HepG2 (cell line): ENCODE results near the gene NLRP6. TPM values are rescaled to one million over a fixed set of nuclear protein-coding genes. Genes with fewer than 3 reads are reported as not detected.
A peak's percentile ranks its signal among the peaks of the same experiment; 100 is the strongest.

Experiments
- ATM ChIP-seq: fragments of 450-650 bp; IDR thresholded peaks from 2 replicates; pipeline ENCODE4 v1.7.1; 2017; ENCODE audit warnings: mild to moderate bottlenecking, borderline replicate concordance
- ETV5 ChIP-seq: IDR thresholded peaks from 2 replicates; pipeline ENCODE4 v1.6.1; 2018; ENCODE audit warnings: missing biosample characterization, missing genetic modification reagents, inconsistent platforms, borderline replicate concordance
- FOSL1 ChIP-seq: sonication (generic); formaldehyde crosslinking; IDR thresholded peaks from 2 replicates; pipeline ENCODE4 v1.9.0; 2021; ENCODE audit warnings: missing genetic modification reagents, borderline replicate concordance
- GABPB1 ChIP-seq: IDR thresholded peaks from 2 replicates; pipeline ENCODE4 v1.6.1; 2016; ENCODE audit warnings: mild to moderate bottlenecking, missing genetic modification reagents, moderate library complexity, missing compliant biosample characterization
- HDAC2 ChIP-seq: sonication (generic); formaldehyde crosslinking; IDR thresholded peaks from 2 replicates; pipeline ENCODE4 v1.4.0; 2020; ENCODE audit warnings: missing genetic modification reagents
- HDAC6 ChIP-seq: fragments of 200-600 bp; sonication (generic); IDR thresholded peaks from 2 replicates; pipeline ENCODE4 v1.7.0; 2017; ENCODE audit warnings: mild to moderate bottlenecking, antibody characterized with exemption, low read length, low read depth
- KAT7 ChIP-seq: IDR thresholded peaks from 2 replicates; pipeline ENCODE4 v1.6.1; 2018; ENCODE audit warnings: borderline replicate concordance, missing compliant biosample characterization
- MAFF ChIP-seq: IDR thresholded peaks from 2 replicates; pipeline ENCODE4 v1.6.1; 2011; ENCODE audit warnings: low read depth, low read length, improper control_type of control experiment
- MBD4 ChIP-seq: IDR thresholded peaks from 2 replicates; pipeline ENCODE4 v1.6.1; 2012; ENCODE audit warnings: low read length, inconsistent platforms, borderline replicate concordance
- ZC3H13 ChIP-seq: sonication (generic); formaldehyde crosslinking; IDR thresholded peaks from 2 replicates; pipeline ENCODE4 v1.8.1; 2023; ENCODE audit warnings: mild to moderate bottlenecking, missing genetic modification reagents, moderate library complexity
- ZEB1 ChIP-seq: IDR thresholded peaks from 2 replicates; pipeline ENCODE4 v1.6.1; 2012; ENCODE audit warnings: mild to moderate bottlenecking, low read depth, inconsistent platforms; ENCODE audit not compliant: insufficient replicate concordance
- ZFP1 ChIP-seq: IDR thresholded peaks from 2 replicates; pipeline ENCODE4 v1.6.1; 2016
- ZKSCAN1 ChIP-seq: fragments of 150-350 bp; IDR thresholded peaks from 2 replicates; pipeline ENCODE4 v1.6.1; 2014; ENCODE audit warnings: low read length
- ZNF276 ChIP-seq: sonication (generic); formaldehyde crosslinking; IDR thresholded peaks from 2 replicates; pipeline ENCODE4 v1.4.0; 2020; ENCODE audit warnings: mild to moderate bottlenecking, low read depth, missing genetic modification reagents
- ZNF292 ChIP-seq: sonication (generic); formaldehyde crosslinking; IDR thresholded peaks from 2 replicates; pipeline ENCODE4 v1.8.1; 2022; ENCODE audit warnings: mild to moderate bottlenecking, low read depth, missing genetic modification reagents, borderline replicate concordance
- ZNF329 ChIP-seq: sonication (generic); formaldehyde crosslinking; IDR thresholded peaks from 2 replicates; pipeline ENCODE4 v1.9.0; 2021; ENCODE audit warnings: low read depth, mild to moderate bottlenecking, missing genetic modification reagents
- ZNF672 ChIP-seq: sonication (generic); formaldehyde crosslinking; IDR thresholded peaks from 2 replicates; pipeline ENCODE4 v1.8.1; 2022; ENCODE audit warnings: missing genetic modification reagents
- ZNF691 ChIP-seq: sonication (generic); formaldehyde crosslinking; IDR thresholded peaks from 2 replicates; pipeline ENCODE4 v1.4.0; 2020; ENCODE audit warnings: missing genetic modification reagents, low read depth, mild to moderate bottlenecking, borderline replicate concordance
- ZNF879 ChIP-seq: sonication (generic); formaldehyde crosslinking; IDR thresholded peaks from 2 replicates; pipeline ENCODE4 v1.8.1; 2023; ENCODE audit warnings: missing genetic modification reagents
- ZSCAN12 ChIP-seq: sonication (generic); formaldehyde crosslinking; IDR thresholded peaks from 2 replicates; pipeline ENCODE4 v1.9.0; 2021; ENCODE audit warnings: mild to moderate bottlenecking, missing genetic modification reagents
- polyA plus RNA-seq, 8 experiments: library from polyadenylated mRNA; depleted of rRNA in 3 of 8; stranded (reverse) in 7 of 8; unstranded in 1 of 8; fragments of >200 nt; fragmentation: Illumina TruSeq in 4 of 8; extraction: Trizol in 4 of 8; gene quantifications; 2 replicates each; pipeline versions ENCODE4 v1.2.1 to v1.2.3, GENCODE V29; 2011 to 2016; ENCODE audit warnings: low read depth in 4 of 8, missing spikeins in 1 of 8, mixed read lengths in 1 of 8; ENCODE audit not compliant: insufficient read depth in 1 of 8
- total RNA-seq, 5 experiments: library from RNA; depleted of rRNA; stranded (reverse); fragments of >200 nt; fragmentation: Illumina TruSeq; extraction: Trizol; gene quantifications; 2 replicates each; pipeline ENCODE4 v1.2.3, GENCODE V29; 2016; ENCODE audit warnings: low read depth in 1 of 5
- TF ChIP-seq, protein P1 (sequence below): sonication (generic); formaldehyde crosslinking; IDR thresholded peaks from 2 replicates; pipeline ENCODE4 v1.8.0; 2022; ENCODE audit warnings: missing genetic modification reagents, mild to moderate bottlenecking, moderate library complexity, borderline replicate concordance
- TF ChIP-seq, protein P2 (sequence below): sonication (generic); formaldehyde crosslinking; IDR thresholded peaks from 2 replicates; pipeline ENCODE4 v1.8.1; 2022; ENCODE audit warnings: low read depth, mild to moderate bottlenecking, missing genetic modification reagents

The NLRP6 gene
- total and polyA plus RNA-seq, 2 of the 13 experiments (the other 11 are each of a cell fraction or from before 2014, with no cell fraction given): not detected

DNA sequence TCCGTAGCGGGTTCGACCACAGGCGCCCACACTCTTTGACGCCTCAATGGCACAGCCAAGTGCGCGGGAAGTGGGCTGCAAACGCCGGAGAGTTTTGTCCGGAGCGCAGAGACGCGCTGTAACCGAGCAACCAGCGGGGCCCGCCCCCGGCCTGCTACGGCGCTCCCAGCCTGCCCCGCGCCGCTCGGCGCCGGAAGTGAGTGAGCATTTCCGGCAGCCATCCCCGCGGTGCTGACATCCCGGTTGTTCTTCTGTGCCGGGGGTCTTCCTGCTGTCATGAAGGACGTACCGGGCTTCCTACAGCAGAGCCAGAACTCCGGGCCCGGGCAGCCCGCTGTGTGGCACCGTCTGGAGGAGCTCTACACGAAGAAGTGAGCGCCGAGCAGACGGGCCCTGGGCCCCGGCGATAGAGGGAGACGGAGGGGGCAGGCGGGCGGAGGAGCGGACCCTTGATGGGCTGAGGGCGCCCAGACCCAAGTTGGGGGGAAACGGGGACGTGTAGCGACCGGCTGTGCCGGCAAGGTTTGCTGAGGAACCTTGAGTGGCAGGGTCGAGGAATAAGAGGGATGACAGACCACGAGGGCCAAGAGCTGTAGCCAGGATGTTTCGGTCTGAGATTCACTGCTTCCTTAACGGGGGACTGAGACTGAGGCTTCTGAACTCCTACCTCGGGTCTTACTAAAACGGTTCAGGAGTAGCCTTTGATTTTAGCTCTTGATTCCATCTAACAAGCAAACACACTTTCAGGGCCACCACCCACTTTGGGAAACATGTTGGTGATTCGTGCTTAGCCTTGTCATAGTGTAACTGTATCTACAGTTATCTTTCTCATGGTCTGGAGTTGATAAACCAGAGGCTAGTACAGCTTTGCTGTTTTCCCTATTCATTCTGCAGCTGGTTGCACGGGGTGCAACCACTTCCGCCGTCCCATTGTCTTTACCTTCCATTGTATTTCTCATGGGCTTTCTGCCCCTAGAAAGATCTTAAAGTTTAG lies 41.1 kb upstream of the NLRP6 start, which contains the start of gene PSMD13 (continued):
- peak; percentile 34; the same call in 1 of the 2 replicates for TF ChIP-seq ZNF691 (CRISPR knock-in tag)
- no peak for TF ChIP-seq ZEB1
- no peak for TF ChIP-seq KAT7 (CRISPR knock-in tag)
- TF ChIP-seq ZKSCAN1: no peak
- peak; percentile 46 for TF ChIP-seq HDAC2 (CRISPR knock-in tag)
- no peak for TF ChIP-seq ZSCAN12 (CRISPR knock-in tag)
- no peak for TF ChIP-seq ZNF292 (CRISPR knock-in tag)
- no peak for TF ChIP-seq ZC3H13 (CRISPR knock-in tag)
- TF ChIP-seq FOSL1 (CRISPR knock-in tag): no peak
- TF ChIP-seq ZFP1 (CRISPR knock-in tag): peak; percentile 67; the same call in 1 of the 2 replicates
- TF ChIP-seq, protein P1, sequence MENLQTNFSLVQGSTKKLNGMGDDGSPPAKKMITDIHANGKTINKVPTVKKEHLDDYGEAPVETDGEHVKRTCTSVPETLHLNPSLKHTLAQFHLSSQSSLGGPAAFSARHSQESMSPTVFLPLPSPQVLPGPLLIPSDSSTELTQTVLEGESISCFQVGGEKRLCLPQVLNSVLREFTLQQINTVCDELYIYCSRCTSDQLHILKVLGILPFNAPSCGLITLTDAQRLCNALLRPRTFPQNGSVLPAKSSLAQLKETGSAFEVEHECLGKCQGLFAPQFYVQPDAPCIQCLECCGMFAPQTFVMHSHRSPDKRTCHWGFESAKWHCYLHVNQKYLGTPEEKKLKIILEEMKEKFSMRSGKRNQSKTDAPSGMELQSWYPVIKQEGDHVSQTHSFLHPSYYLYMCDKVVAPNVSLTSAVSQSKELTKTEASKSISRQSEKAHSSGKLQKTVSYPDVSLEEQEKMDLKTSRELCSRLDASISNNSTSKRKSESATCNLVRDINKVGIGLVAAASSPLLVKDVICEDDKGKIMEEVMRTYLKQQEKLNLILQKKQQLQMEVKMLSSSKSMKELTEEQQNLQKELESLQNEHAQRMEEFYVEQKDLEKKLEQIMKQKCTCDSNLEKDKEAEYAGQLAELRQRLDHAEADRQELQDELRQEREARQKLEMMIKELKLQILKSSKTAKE (CRISPR knock-in tag): no peak
- no peak for TF ChIP-seq MBD4
- TF ChIP-seq, protein P2, sequence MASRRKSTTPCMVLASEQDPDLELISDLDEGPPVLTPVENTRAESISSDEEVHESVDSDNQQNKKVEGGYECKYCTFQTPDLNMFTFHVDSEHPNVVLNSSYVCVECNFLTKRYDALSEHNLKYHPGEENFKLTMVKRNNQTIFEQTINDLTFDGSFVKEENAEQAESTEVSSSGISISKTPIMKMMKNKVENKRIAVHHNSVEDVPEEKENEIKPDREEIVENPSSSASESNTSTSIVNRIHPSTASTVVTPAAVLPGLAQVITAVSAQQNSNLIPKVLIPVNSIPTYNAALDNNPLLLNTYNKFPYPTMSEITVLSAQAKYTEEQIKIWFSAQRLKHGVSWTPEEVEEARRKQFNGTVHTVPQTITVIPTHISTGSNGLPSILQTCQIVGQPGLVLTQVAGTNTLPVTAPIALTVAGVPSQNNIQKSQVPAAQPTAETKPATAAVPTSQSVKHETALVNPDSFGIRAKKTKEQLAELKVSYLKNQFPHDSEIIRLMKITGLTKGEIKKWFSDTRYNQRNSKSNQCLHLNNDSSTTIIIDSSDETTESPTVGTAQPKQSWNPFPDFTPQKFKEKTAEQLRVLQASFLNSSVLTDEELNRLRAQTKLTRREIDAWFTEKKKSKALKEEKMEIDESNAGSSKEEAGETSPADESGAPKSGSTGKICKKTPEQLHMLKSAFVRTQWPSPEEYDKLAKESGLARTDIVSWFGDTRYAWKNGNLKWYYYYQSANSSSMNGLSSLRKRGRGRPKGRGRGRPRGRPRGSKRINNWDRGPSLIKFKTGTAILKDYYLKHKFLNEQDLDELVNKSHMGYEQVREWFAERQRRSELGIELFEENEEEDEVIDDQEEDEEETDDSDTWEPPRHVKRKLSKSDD (CRISPR knock-in tag): no peak
- TF ChIP-seq ETV5: peak; percentile 81
- no peak for TF ChIP-seq ZNF329
- 0 out of 2 replicates have a peak, but pooled peaks have one; percentile 47 for TF ChIP-seq ZNF879 (CRISPR knock-in tag)
- TF ChIP-seq GABPB1 (CRISPR knock-in tag): peak; percentile 98
- TF ChIP-seq ZNF276 (CRISPR knock-in tag): no peak
- TF ChIP-seq ZNF672: no peak
- no peak for TF ChIP-seq ATM
- TF ChIP-seq MAFF: no peak
- TF ChIP-seq HDAC6: no peak
- TF ChIP-seq, all 625 proteins: peak for 196
